ENCODE measurements around the gene ALDH9A1.
"Not testable (repeated sequence)": the region's sequence is repeated elsewhere in the genome, so short reads cannot be mapped to it uniquely, and the experiment has no call there.

- TF ChIP-seq CTCF (IDR thresholded peaks at IDR 0.05; ENCODE audit: low read depth, low read length, poor library complexity, severe bottlenecking); EZH2phosphoT487 (IDR thresholded peaks at IDR 0.05; ENCODE audit: borderline replicate concordance, low read length): not testable (repeated sequence)
Measured at GRCh38 chr1:165744913-165745312, 46.6 kb upstream of the ALDH9A1 start.

Data from DOHH2 (cell line).